WERI-Rb-1 (cell line): ENCODE data around the gene WDR64.

Source experiments
- DNase-seq: peaks from one replicate; pipeline ENCODE4 v3.0.0-alpha.2; 2020
- H3K27ac ChIP-seq: fragments of 250-450 bp; sonication (Bioruptor Pico); 2 replicates; pipeline ENCODE4 v1.5.1; 2020; ENCODE audit warnings: mild to moderate bottlenecking, moderate library complexity
- H3K27me3 ChIP-seq: fragments of 250-450 bp; sonication (Bioruptor Pico); 2 replicates; pipeline ENCODE4 v1.5.1; 2021; ENCODE audit warnings: mild to moderate bottlenecking, low read depth, moderate library complexity; ENCODE audit not compliant: insufficient read depth, severe bottlenecking
- H3K36me3 ChIP-seq: fragments of 250-450 bp; sonication (Bioruptor Pico); 2 replicates; pipeline ENCODE4 v1.5.1; 2020; ENCODE audit warnings: mild to moderate bottlenecking, moderate library complexity
- H3K4me3 ChIP-seq: 2 replicates; pipeline ENCODE4 v1.5.1; 2011; ENCODE audit warnings: low read depth, mild to moderate bottlenecking, control low read depth, low read length
- H3K9me3 ChIP-seq: fragments of 250-450 bp; sonication (Bioruptor Pico); 2 replicates; pipeline ENCODE4 v1.5.1; 2021; ENCODE audit warnings: mild to moderate bottlenecking, moderate library complexity; ENCODE audit not compliant: severe bottlenecking
- CTCF ChIP-seq: IDR thresholded peaks from 2 replicates; pipeline ENCODE4 v1.5.1; 2011; ENCODE audit warnings: low read depth, mild to moderate bottlenecking, control low read depth, inconsistent platforms, low read length

WDR64 gene

DNA sequence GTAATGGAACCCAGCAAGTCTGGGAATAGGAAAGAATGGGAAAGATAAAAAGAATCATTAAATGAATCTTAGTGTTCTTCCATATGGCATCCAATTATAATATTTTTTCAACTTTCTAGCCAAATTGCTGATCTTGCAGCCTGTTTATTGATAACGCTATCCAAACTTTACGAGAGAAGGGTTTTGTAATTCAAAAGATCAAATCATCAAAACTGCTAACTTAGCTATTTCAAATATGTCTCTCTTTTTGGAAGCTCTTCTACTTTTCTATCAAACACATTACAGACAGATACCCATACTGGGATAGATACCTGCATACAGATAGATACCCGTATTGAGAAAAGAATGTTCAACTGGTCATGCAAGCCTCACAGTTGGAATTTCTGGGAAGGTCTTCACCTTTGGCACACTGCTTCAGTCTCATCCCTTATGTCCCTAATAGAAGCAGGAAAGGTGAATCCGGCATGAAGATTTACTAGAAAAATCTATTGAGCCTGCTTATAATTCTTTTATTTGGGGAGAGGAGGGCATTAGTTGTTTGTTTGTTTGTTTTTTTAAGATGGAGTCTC, 120.9 kb downstream of the WDR64 start:
- H3K27me3 ChIP-seq = peaks cover 3% of the 10 kb centered on the region

DNA sequence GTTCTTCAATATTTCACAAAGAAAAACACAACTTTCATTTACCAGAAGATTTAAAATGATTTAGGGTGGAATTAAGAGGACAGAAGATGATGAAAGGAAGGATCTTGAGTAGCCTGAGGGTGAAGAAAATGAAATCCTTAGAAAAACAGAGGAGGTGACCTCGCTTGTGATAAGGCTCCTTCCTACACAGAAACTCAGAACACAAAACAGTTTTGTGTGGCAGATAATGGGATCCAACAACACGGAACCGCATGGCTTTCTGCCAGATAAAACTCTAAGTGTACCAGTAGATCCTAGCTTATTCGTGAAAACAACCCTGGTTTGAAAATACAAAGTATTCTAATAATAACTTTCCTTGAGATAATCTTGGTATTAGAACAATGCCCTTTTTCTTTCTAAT, 121.9 kb downstream of the WDR64 start:
- no peaks in the 10 kb centered on the region for H3K36me3 ChIP-seq
- H3K27me3 ChIP-seq = peaks cover 3% of the 10 kb centered on the region
- no peak for DNase-seq
- no peaks in the 10 kb centered on the region for H3K9me3 ChIP-seq
- TF ChIP-seq CTCF = no peak
- no peak overlapping the region for H3K4me3 ChIP-seq
- H3K27ac ChIP-seq = no peak overlapping the region

More for the DNA sequence above, 120.9 kb downstream of the WDR64 start:
- TF ChIP-seq CTCF = no peak
- no peak overlapping the region for H3K4me3 ChIP-seq
- no peak for DNase-seq
- H3K9me3 ChIP-seq = no peaks in the 10 kb centered on the region
- no peaks in the 10 kb centered on the region for H3K36me3 ChIP-seq
- H3K27ac ChIP-seq = no peak overlapping the region

GRCh38 chr1:241775021-241775420, 122.9 kb downstream of the WDR64 start:
- Histone ChIP-seq H3K9me3 (no peaks in the 10 kb centered on the region), H3K27ac (no peak overlapping the region), H3K27me3 (peaks cover 5% of the 10 kb centered on the region), H3K4me3 (no peak overlapping the region), H3K36me3 (no peaks in the 10 kb centered on the region)
- DNase-seq = no peak
- no peak for TF ChIP-seq CTCF

DNA sequence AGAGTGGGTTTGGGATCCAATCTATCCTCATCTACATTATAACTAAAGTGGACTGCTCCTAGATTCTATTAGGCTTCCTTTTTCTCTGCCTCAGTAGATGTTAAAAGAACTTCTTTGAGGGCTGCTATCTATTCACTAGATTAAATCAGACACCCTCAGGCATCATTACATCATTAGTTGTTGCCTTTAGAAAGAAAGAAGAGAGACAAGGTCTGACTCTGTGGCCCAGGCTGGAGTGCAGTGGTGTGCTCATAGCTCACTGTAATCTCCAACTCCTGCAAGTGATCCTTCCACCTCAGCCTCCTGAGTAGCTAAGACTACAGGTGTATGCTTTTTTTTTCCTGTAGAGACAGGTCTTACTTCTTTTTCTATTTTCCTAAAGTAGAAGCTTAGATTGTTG, 124.8 kb downstream of the WDR64 start:
- no peak for TF ChIP-seq CTCF
- H3K36me3 ChIP-seq = no peaks in the 10 kb centered on the region
- H3K27me3 ChIP-seq = peaks cover 6% of the 10 kb centered on the region
- no peak for DNase-seq
- H3K4me3 ChIP-seq = no peak overlapping the region
- no peak overlapping the region for H3K27ac ChIP-seq
- H3K9me3 ChIP-seq = no peaks in the 10 kb centered on the region

- H3K9me3 ChIP-seq = no peaks in the 10 kb centered on the region
- H3K36me3 ChIP-seq = no peaks in the 10 kb centered on the region
- DNase-seq = no peak
- H3K27ac ChIP-seq = no peak overlapping the region
- no peak overlapping the region for H3K4me3 ChIP-seq
- TF ChIP-seq CTCF = no peak
- H3K27me3 ChIP-seq = peaks cover 6% of the 10 kb centered on the region
These were observed 126.0 kb downstream of the WDR64 start for GRCh38 chr1:241778117-241778516.

- no peak overlapping the region for H3K4me3 ChIP-seq
- no peaks in the 10 kb centered on the region for H3K36me3 ChIP-seq
- peaks cover 6% of the 10 kb centered on the region for H3K27me3 ChIP-seq
- no peak overlapping the region for H3K27ac ChIP-seq
- DNase-seq = no peak
- no peak for TF ChIP-seq CTCF
- no peaks in the 10 kb centered on the region for H3K9me3 ChIP-seq
These were observed 127.8 kb downstream of the WDR64 start for GRCh38 chr1:241779897-241780296.
